T-helper 2 cell treated with Interferon-gamma antibody and Interleukin-4, amounts not matched to agents 5 μg/mL and 100 μg/mL, for 36 hours (primary cell): ENCODE results near the gene ITPR1.
"Not testable (repeated sequence)": the region's sequence is repeated elsewhere in the genome, so short reads cannot be mapped to it uniquely, and the experiment has no call there.

ENCODE experiments used
- DNase-seq: peaks from one replicate; pipeline ENCODE4 v3.0.0; 2021; ENCODE audit warnings: low spot score
- H3K27ac Mint-ChIP-seq: one replicate; pipeline ENCODE4 v1.8.0; 2021; ENCODE audit warnings: mild to moderate bottlenecking, mixed read lengths
- H3K27me3 Mint-ChIP-seq: one replicate; pipeline ENCODE4 v1.8.0; 2021; ENCODE audit warnings: low read depth, mixed read lengths
- H3K36me3 Mint-ChIP-seq: one replicate; pipeline ENCODE4 v1.8.0; 2021; ENCODE audit warnings: low read depth, mixed read lengths
- H3K4me1 Mint-ChIP-seq: one replicate; pipeline ENCODE4 v1.8.0; 2021; ENCODE audit warnings: low read depth, mixed read lengths
- H3K4me3 Mint-ChIP-seq: one replicate; pipeline ENCODE4 v1.8.0; 2022; ENCODE audit warnings: mild to moderate bottlenecking, moderate library complexity, mixed read lengths
- H3K9me3 Mint-ChIP-seq: one replicate; pipeline ENCODE4 v1.8.0; 2021; ENCODE audit warnings: mixed read lengths

The ITPR1 gene

DNA sequence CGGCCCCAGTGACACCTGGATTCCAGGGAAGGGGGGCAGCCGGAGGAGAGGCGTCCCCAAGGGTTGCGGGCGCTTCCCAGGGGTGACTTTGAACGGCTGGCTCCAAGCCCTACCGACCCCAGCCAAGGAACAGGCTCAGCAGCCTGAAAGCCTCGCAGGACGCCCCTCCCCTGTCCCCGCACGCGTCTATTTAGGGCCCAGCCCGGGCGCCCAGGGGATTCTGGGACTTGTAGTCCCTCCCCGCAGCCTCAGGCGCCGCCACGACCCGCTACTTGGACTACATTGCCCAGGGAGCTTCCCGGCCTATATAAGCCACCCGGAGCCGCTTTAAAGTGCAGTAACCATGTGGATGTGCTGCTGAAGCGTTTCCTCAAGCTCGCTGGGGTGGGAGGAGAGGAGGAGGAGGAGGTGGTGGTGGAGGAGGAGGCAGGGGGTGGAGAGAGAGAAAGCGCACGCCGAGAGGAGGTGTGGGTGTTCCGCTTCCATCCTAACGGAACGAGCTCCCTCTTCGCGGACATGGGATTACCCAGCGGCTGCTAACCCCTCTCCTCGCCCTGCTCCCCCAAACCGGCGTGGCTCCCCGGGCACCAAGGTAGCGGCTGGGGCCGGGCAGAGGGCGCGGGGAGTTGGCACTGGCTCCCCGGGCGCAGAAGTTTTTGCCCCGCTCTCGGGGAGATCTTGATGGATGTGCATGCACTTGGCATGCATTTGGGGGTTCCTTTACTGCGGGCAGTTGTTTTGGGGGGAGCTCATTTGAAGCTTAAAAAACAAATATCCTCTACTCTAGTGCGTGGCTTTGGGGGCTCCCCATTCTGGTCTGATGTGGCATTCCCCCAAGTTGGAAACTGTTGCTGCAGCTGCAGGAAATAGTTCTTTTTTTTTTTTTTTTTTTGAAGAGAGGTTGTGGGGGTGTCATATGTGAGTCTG is at the start of gene ITPR1:
Gene ITPR1, plus strand, starts transcription at position 335 of the 927 bp plus-strand sequence. CDS start 23,144 bp downstream, outside the sequence.
- peaks cover 33% of the 10 kb centered on the region for H3K4me1 Mint-ChIP-seq
- H3K27ac Mint-ChIP-seq = peak within 1 kb of the TSS; percentile 85
- H3K9me3 Mint-ChIP-seq = no peaks in the 10 kb centered on the region
- peaks cover 15% of the 10 kb centered on the region for H3K36me3 Mint-ChIP-seq
- peaks cover 26% of the 10 kb centered on the region for H3K27me3 Mint-ChIP-seq
- DNase-seq = peak; percentile 97
- peak within 1 kb of the TSS; percentile 93 for H3K4me3 Mint-ChIP-seq

DNA sequence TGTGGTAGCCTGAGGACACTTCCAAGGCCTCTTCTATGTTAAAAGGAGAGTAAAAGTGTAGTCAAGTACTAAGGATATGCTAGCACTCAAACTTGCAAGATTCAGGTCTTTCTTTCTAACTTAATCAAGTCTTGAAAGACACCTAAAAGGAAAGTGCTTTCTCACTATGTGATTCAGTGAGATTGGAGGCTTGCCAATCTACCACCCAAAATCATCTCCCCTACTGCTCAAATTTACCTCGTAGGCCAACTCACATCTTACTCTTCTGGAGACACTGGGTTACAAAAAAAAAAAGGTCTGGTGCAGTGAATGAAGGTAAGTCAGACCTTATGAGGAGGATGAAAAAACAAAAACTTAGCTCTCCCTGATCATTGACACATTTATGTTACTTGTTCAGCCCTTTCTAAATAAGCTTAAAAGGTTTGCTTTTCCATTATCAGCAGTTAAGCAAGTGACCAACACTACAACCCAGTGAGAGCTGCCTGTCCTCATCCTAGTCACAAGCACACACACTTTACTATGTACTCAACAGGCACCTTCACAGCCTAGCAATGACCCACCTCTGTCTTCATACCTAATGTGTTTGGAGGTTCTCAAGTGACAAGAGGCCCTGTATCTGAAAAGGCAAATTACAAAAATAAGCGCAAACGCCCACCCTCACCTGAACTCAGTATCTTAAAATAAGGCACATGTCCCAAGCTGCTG is 45.7 kb upstream of the ITPR1 start:
- no peak for DNase-seq
- Mint-ChIP-seq H3K9me3 (no peaks in the 10 kb centered on the region), H3K27ac (no peak overlapping the region), H3K4me3 (no peak overlapping the region), H3K4me1 (no peaks in the 10 kb centered on the region), H3K36me3 (peaks cover 3% of the 10 kb centered on the region), H3K27me3 (no peaks in the 10 kb centered on the region)

GRCh38 chr3:4448187-4448586 is 45.0 kb upstream of the ITPR1 start:
- H3K27me3 Mint-ChIP-seq = no peaks in the 10 kb centered on the region
- no peak for DNase-seq
- peaks cover 2% of the 10 kb centered on the region for H3K36me3 Mint-ChIP-seq
- H3K27ac Mint-ChIP-seq = no peak overlapping the region
- H3K4me3 Mint-ChIP-seq = no peak overlapping the region
- no peaks in the 10 kb centered on the region for H3K4me1 Mint-ChIP-seq
- no peaks in the 10 kb centered on the region for H3K9me3 Mint-ChIP-seq

GRCh38 chr3:4449043-4449805 is 43.9 kb upstream of the ITPR1 start:
- no peaks in the 10 kb centered on the region for H3K9me3 Mint-ChIP-seq
- no peak overlapping the region for H3K27ac Mint-ChIP-seq
- no peaks in the 10 kb centered on the region for H3K4me1 Mint-ChIP-seq
- no peak overlapping the region for H3K4me3 Mint-ChIP-seq
- H3K27me3 Mint-ChIP-seq = no peaks in the 10 kb centered on the region
- H3K36me3 Mint-ChIP-seq = peaks cover 2% of the 10 kb centered on the region
- no peak for DNase-seq

- Mint-ChIP-seq H3K9me3 (no peaks in the 10 kb centered on the region), H3K36me3 (peaks cover 2% of the 10 kb centered on the region), H3K4me1 (no peaks in the 10 kb centered on the region), H3K27ac (no peak overlapping the region), H3K4me3 (no peak overlapping the region), H3K27me3 (no peaks in the 10 kb centered on the region)
- DNase-seq = no peak
Measured at GRCh38 chr3:4454142-4454541, 39.0 kb upstream of the ITPR1 start.

DNA sequence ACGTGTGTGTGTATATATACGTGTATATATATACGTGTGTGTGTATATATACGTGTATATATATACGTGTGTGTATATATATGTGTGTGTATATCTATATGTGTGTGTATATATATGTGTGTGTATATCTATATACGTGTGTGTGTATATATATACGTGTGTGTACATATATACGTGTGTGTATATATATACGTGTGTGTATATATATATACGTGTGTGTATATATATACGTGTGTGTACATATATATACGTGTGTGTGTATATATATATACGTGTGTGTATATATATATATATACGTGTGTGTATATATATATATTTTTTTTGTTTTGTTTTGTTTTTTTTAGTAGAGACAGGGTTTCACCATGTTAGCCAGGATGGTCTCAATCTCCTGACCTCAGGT is 36.4 kb upstream of the ITPR1 start:
- H3K4me3 Mint-ChIP-seq, H3K27me3 Mint-ChIP-seq, H3K36me3 Mint-ChIP-seq, DNase-seq, H3K27ac Mint-ChIP-seq, H3K4me1 Mint-ChIP-seq, H3K9me3 Mint-ChIP-seq: not testable (repeated sequence)

DNA sequence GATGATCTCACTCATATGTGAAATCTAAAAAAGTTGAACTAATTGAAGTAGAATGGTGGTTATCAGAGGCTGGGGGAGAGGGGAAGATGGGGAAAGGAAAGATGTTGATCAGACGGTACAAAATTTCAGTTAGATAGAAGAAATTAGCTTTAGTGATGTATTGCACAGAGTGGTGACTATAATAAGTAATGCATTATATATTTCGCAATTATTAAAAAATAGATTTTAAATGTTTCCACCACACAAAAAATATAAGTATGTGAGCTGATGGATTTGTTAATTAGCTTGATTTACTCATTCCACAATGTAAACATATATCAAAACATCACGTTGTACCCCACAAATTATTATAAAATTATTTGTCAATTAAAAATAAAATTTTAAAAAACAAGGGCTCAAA is 34.2 kb upstream of the ITPR1 start:
- no peak overlapping the region for H3K4me3 Mint-ChIP-seq
- no peaks in the 10 kb centered on the region for H3K36me3 Mint-ChIP-seq
- H3K27me3 Mint-ChIP-seq = no peaks in the 10 kb centered on the region
- H3K27ac Mint-ChIP-seq = no peak overlapping the region
- peaks cover 6% of the 10 kb centered on the region for H3K4me1 Mint-ChIP-seq
- no peaks in the 10 kb centered on the region for H3K9me3 Mint-ChIP-seq
- DNase-seq = no peak

DNA sequence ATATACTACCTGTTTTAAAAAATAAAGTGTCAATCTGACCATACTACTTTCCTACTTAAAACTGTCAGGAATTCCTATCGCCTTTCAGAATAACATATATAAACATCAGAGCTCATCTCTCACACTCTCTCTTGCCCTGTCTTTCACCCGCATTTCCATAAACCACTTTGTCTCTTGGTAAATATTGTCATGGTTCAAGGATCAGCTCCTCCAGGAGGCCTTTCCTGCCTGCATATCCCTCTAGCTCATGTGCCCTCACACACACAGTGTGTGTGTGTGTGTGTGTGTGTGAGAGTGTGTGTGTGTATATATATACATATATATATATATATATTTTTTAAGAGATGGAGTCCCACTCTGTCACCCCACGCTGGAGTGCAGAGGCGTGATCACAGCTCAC is 32.8 kb upstream of the ITPR1 start:
- H3K4me3 Mint-ChIP-seq = no peak overlapping the region
- no peak overlapping the region for H3K27ac Mint-ChIP-seq

DNA sequence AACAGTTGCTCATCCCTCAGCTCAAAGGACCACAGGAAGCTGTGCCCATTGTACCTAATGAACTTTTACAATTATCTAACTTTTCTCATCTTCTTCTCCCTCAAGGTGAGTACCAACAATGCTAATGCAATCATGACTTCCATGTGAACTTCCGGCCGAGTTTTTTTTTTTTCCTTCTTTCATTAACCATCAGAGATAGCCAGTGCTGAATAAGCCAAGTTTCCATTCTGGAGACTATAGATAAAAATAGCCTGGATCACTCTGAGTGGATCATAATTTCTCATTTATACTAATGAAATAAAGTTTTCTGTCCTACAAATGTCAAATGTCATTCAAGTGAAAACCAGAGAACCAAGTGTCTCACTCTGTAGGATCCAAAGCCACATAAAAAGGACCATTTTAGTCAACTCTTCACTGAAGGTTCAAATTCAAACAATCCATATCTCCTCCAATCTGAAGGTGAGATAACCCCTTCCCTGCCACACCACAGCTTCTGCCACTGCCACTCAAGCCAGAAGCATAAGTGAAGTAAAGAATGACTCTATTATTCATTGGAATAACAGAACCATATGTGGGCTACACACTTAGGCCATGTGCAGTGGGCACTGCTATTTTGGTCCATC is 31.6 kb upstream of the ITPR1 start:
- Mint-ChIP-seq H3K9me3 (no peaks in the 10 kb centered on the region), H3K27me3 (no peaks in the 10 kb centered on the region), H3K4me1 (peaks cover 11% of the 10 kb centered on the region), H3K4me3 (no peak overlapping the region), H3K27ac (no peak overlapping the region), H3K36me3 (no peaks in the 10 kb centered on the region)
- DNase-seq = no peak

More for the DNA sequence above, 32.8 kb upstream of the ITPR1 start:
- no peak for DNase-seq
- Mint-ChIP-seq H3K27me3 (no peaks in the 10 kb centered on the region), H3K9me3 (no peaks in the 10 kb centered on the region), H3K4me1 (peaks cover 6% of the 10 kb centered on the region), H3K36me3 (no peaks in the 10 kb centered on the region)

DNA sequence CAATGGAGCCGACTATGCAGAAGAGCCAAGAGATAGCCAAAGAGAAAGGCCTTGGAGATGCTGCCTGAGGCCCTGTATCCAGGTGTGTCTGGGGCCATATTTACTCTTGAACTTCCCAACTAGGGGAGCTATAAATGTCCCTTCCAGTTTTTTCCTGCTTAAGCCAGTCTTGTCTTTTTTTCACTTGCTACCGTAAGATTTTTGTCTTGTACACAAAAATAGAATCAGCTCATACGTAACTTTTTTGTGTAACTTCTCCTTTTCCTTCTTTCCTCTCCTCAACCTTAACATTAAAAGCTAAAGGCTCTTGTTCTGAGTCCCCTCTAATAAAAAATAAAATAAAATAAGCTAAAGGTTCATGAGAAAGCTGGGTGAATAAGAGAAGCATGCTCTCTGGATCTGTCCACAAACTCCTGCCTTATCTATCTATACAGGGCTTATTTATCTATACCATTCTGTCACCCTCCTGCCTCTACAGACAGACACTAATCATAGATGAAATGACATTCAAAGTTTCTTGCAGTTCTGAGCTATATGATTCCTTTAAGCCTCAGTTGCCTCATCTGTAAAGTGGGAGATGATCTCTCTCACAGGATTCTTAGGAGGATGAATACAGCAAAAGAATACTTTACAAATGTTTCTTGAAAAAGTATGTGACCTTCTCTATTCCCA is 30.6 kb upstream of the ITPR1 start:
- Mint-ChIP-seq H3K27ac (no peak overlapping the region), H3K36me3 (no peaks in the 10 kb centered on the region), H3K9me3 (no peaks in the 10 kb centered on the region), H3K4me1 (peaks cover 15% of the 10 kb centered on the region), H3K4me3 (no peak overlapping the region), H3K27me3 (no peaks in the 10 kb centered on the region)
- DNase-seq = no peak

DNA sequence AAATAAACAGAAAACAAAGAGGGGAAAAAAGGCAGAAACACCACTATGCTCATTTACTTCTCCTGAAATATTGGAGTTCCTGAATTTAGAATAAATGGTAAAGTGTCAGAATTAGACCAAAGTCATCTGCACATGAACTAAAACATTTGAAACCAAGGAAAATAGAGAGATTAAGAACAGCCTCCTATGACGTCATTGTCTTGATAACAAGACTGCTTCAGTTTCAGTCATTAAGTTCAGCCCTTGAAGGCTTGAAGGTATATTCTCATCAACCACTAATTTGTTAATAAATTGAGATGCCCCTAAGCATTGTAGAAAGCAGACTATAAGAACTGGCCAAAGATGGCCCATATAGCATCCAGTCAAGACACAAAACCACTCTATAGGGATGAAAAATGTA is 28.6 kb upstream of the ITPR1 start:
- no peaks in the 10 kb centered on the region for H3K9me3 Mint-ChIP-seq
- no peak overlapping the region for H3K27ac Mint-ChIP-seq
- H3K36me3 Mint-ChIP-seq = no peaks in the 10 kb centered on the region
- H3K4me1 Mint-ChIP-seq = peaks cover 15% of the 10 kb centered on the region
- no peak for DNase-seq
- H3K27me3 Mint-ChIP-seq = no peaks in the 10 kb centered on the region
- H3K4me3 Mint-ChIP-seq = no peak overlapping the region

DNA sequence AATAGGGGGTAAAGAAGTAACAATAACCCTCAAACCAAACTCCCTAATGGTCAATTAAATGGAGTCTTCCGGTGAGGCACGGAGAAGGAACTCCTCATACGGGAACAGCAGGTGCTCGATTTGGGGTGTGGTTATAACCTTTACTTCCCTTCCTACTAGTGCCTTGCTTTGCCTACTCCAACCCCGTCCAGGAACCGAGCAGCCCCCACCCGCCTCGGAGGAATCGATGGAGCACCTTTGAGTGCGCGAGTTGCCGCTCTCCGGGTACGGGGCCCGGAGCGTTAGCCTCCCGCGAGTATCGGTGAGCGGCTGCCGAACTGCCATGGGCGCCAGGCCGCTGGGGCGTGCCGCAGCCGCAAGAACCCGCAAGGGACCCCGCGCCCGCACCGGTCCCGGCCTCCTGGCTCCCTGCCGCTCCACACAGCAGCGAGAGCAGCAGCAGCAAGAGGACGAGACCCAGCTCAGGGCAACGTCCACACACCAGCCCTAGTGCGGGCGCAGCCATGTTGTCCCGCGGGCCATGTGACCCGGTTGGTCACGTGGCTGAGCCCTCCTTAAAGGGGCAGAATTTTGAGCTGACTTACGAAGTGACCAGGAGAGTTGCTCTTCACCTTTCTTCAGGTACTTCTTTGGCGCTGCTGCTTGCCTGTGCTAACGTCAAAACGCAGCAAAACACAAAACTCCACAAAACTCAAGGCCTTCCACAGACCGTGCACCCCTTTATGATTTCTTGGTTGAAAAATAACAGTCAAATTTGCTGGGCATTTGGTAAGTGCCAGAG is 26.2 kb upstream of the ITPR1 start, which contains the start of gene SUMF1:
Gene SUMF1, minus strand, starts transcription at position 529 of the 781 bp plus-strand sequence. Its CDS starts 24 bp downstream, at position 505.
- Mint-ChIP-seq H3K27ac (peak within 1 kb of the TSS; percentile 93), H3K4me3 (peak within 1 kb of the TSS; percentile 94), H3K36me3 (no peaks in the 10 kb centered on the region), H3K27me3 (no peaks in the 10 kb centered on the region), H3K4me1 (peaks cover 10% of the 10 kb centered on the region), H3K9me3 (no peaks in the 10 kb centered on the region)
- DNase-seq = peak; percentile 78
